A549 (cell line): ENCODE measurements around the gene PRAMEF12. TPM values are rescaled to one million over a fixed set of nuclear protein-coding genes. Genes with fewer than 3 reads are reported as not detected.
"Not testable (repeated sequence)": the region's sequence is repeated elsewhere in the genome, so short reads cannot be mapped to it uniquely, and the experiment has no call there.

ENCODE experiments used
- ATAC-seq, 2 experiments: fragments of 200-7000 bp in 1 of 2; fragments of >200 bp in 1 of 2; cut with Nextera tagmentation in 1 of 2; cut with Tn5 transposase in 1 of 2; 3 replicates each; pipeline versions ENCODE4 v1.8.0 to v1.9.1; 2018 to 2020; ENCODE audit warnings: mild to moderate bottlenecking in 1 of 2, moderate library complexity in 1 of 2
- CTCF ChIA-PET: fragments of 300-600 bp; sonication (Branson Sonifier 250); formaldehyde crosslinking; extraction: SDS; loops from one replicate; lab custom pipeline; 2021; ENCODE audit warnings: antibody characterized with exemption, inconsistent platforms; lab: Yijun Ruan, JAX
- POLR2A ChIA-PET: fragments of 350-600 bp; formaldehyde crosslinking; extraction: SDS; loops from one replicate; lab custom pipeline; 2021; ENCODE audit warnings: antibody characterized with exemption, inconsistent platforms; lab: Yijun Ruan, JAX
- DNase-seq, 2 experiments: peaks; one replicate each; pipeline versions ENCODE4 v3.0.0 to v3.0.0-alpha.2; 2011 to 2016; ENCODE audit warnings: low read depth in 1 of 2, low spot score in 1 of 2
- FAIRE-seq: peaks from 2 replicates; lab custom pipeline; 2011; peaks lifted over from hg19 to GRCh38; lab: Jason Lieb, UNC
- H3K27ac ChIP-seq, 2 experiments: fragments of >200 bp; sonication (Bioruptor Twin); formaldehyde crosslinking; 3 replicates each; pipeline ENCODE4 v1.5.1; 2016 to 2017
- H3K4me1 ChIP-seq: fragments of >200 bp; sonication (Bioruptor Twin); formaldehyde crosslinking; 3 replicates; pipeline ENCODE4 v1.6.1; 2016
- H3K4me2 ChIP-seq: fragments of >200 bp; sonication (Bioruptor Twin); formaldehyde crosslinking; 3 replicates; pipeline ENCODE4 v1.6.1; 2016
- H3K4me3 ChIP-seq: fragments of >200 bp; sonication (Bioruptor Twin); formaldehyde crosslinking; 3 replicates; pipeline ENCODE4 v1.5.1; 2016
- H3K9me3 ChIP-seq: fragments of >200 bp; sonication (Bioruptor Twin); formaldehyde crosslinking; 3 replicates; pipeline ENCODE4 v1.6.1; 2016
- CBX2 ChIP-seq: fragments of 200-600 bp; sonication (generic); IDR thresholded peaks from 2 replicates; pipeline ENCODE4 v1.6.1; 2016; ENCODE audit warnings: low read depth, mild to moderate bottlenecking, borderline replicate concordance
- CHD4 ChIP-seq: fragments of 200-600 bp; sonication (generic); IDR thresholded peaks from 2 replicates; pipeline ENCODE4 v1.6.1; 2016; ENCODE audit warnings: antibody characterized with exemption, mild to moderate bottlenecking, borderline replicate concordance
- ELK1 ChIP-seq: fragments of 150-350 bp; IDR thresholded peaks from 2 replicates; pipeline ENCODE4 v1.6.1; 2014; ENCODE audit warnings: low read depth, mild to moderate bottlenecking, low read length
- FOSB ChIP-seq: fragments of 250-450 bp; sonication (Bioruptor Pico); IDR thresholded peaks from 2 replicates; pipeline ENCODE4 v1.5.0; 2020; ENCODE audit warnings: mild to moderate bottlenecking, moderate library complexity
- FOXS1 ChIP-seq: fragments of 250-450 bp; sonication (Bioruptor Pico); IDR thresholded peaks from 2 replicates; pipeline ENCODE4 v1.5.0; 2020; ENCODE audit warnings: mild to moderate bottlenecking, moderate library complexity
- HDAC2 ChIP-seq: fragments of 200-600 bp; sonication (generic); IDR thresholded peaks from 2 replicates; pipeline ENCODE4 v1.6.1; 2016
- HOXA7 ChIP-seq: fragments of 250-450 bp; sonication (Bioruptor Pico); IDR thresholded peaks from 2 replicates; pipeline ENCODE4 v1.5.0; 2020; ENCODE audit warnings: mild to moderate bottlenecking, moderate library complexity
- JUN ChIP-seq, 2 experiments: fragments of >200 bp; sonication (Bioruptor Twin); formaldehyde crosslinking; IDR thresholded peaks; 2 replicates in 1 of 2; 3 replicates in 1 of 2; pipeline ENCODE4 v1.6.1; 2016 to 2017
- MYC ChIP-seq: IDR thresholded peaks from 2 replicates; pipeline ENCODE4 v1.6.1; 2012; ENCODE audit warnings: mild to moderate bottlenecking, inconsistent platforms, low read length, improper control_type of control experiment, borderline replicate concordance
- NFE2L2 ChIP-seq: fragments of 150-350 bp; conservative IDR thresholded peaks from 2 replicates; pipeline ENCODE4 v1.6.1; 2014; ENCODE audit warnings: low read length
- PBX3 ChIP-seq: IDR thresholded peaks from 2 replicates; pipeline ENCODE4 v1.6.1; 2012
- PHF8 ChIP-seq: fragments of 200-600 bp; sonication (generic); IDR thresholded peaks from 2 replicates; pipeline ENCODE4 v1.6.1; 2016; ENCODE audit warnings: low read depth, mild to moderate bottlenecking, antibody characterized with exemption, moderate library complexity, borderline replicate concordance
- POLR2AphosphoS2 ChIP-seq: conservative IDR thresholded peaks from 2 replicates; pipeline ENCODE4 v1.6.1; 2012; ENCODE audit warnings: low read length, improper control_type of control experiment, inconsistent platforms
- RARB ChIP-seq: fragments of 250-450 bp; sonication (Bioruptor Pico); IDR thresholded peaks from 2 replicates; pipeline ENCODE4 v1.8.0; 2021; ENCODE audit warnings: mild to moderate bottlenecking, moderate library complexity
- RCOR1 ChIP-seq: fragments of 150-350 bp; IDR thresholded peaks from 2 replicates; pipeline ENCODE4 v1.6.1; 2014; ENCODE audit warnings: antibody characterized with exemption, low read length, low read depth
- SREBF2 ChIP-seq: fragments of 450-650 bp; IDR thresholded peaks from 2 replicates; pipeline ENCODE4 v1.6.1; 2014; ENCODE audit warnings: mild to moderate bottlenecking, moderate library complexity
- TFCP2L1 ChIP-seq: fragments of 250-450 bp; sonication (Bioruptor Pico); IDR thresholded peaks from 2 replicates; pipeline ENCODE4 v1.5.0; 2021; ENCODE audit warnings: mild to moderate bottlenecking
- USF2 ChIP-seq: fragments of 450-650 bp; IDR thresholded peaks from 2 replicates; pipeline ENCODE4 v1.6.1; 2014; ENCODE audit warnings: antibody characterized with exemption
- ZC3H11A ChIP-seq: fragments of 450-650 bp; IDR thresholded peaks from 2 replicates; pipeline ENCODE4 v1.6.1; 2014; ENCODE audit warnings: antibody characterized with exemption, mild to moderate bottlenecking
- ZFP36 ChIP-seq: fragments of 450-650 bp; IDR thresholded peaks from 2 replicates; pipeline ENCODE4 v1.6.1; 2014; ENCODE audit warnings: borderline replicate concordance; ENCODE audit not compliant: partially characterized antibody
- WGBS: methylation state at CpG from one replicate; pipeline ENCODE4 v1.1.6; 2017; ENCODE audit errors: missing lambda C conversion rate; 5-methylcytosine and 5-hydroxymethylcytosine counted together
- polyA plus RNA-seq, 4 experiments: library from polyadenylated mRNA; depleted of rRNA in 3 of 4; stranded (reverse); fragments of >200 nt; fragmentation: RNase III in 1 of 4; extraction: RNeasy Plus Mini Kit Qiagen cat#74134 plus additional on column Dnase treatment in 1 of 4; gene quantifications; 2 replicates in 3 of 4; 3 replicates in 1 of 4; pipeline ENCODE4 v1.2.3, GENCODE V29; 2011 to 2017
- TF ChIP-seq, protein P1 (sequence below): IDR thresholded peaks from 2 replicates; pipeline ENCODE4 v1.6.1; 2012
- TF ChIP-seq, protein P2 (sequence below): IDR thresholded peaks from 2 replicates; pipeline ENCODE4 v1.6.1; 2012; ENCODE audit warnings: low read depth, borderline replicate concordance

PRAMEF12 gene
- polyA plus RNA-seq, 2 of the 4 experiments (the other 2 are of a cell fraction): not detected

DNA sequence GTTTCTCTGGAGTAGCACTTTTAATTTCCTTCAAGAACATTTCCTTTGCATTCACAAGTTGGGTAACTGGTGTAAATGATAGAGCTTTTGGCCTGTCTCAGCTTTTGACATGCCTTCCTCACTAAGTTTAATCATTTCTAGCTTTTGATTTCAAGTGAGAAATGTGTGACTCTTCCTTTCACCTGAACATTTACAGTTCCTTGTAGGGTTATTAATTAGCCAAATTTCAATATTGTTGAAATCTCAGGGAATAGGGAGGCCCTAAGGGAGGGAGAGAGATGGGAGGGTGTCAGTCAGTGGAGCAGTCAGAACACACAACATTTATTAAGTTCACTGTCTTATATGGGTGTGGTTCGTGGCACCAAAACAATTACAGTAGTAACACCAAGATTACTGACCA, 43.4 kb upstream of the PRAMEF12 start (continued):
- no peak for TF ChIP-seq PBX3
- TF ChIP-seq, protein P1, sequence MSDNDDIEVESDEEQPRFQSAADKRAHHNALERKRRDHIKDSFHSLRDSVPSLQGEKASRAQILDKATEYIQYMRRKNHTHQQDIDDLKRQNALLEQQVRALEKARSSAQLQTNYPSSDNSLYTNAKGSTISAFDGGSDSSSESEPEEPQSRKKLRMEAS: no peak
- TF ChIP-seq MYC: no peak
- TF ChIP-seq RCOR1: no peak
- no peak for TF ChIP-seq FOXS1
- no peak for TF ChIP-seq USF2

DNA sequence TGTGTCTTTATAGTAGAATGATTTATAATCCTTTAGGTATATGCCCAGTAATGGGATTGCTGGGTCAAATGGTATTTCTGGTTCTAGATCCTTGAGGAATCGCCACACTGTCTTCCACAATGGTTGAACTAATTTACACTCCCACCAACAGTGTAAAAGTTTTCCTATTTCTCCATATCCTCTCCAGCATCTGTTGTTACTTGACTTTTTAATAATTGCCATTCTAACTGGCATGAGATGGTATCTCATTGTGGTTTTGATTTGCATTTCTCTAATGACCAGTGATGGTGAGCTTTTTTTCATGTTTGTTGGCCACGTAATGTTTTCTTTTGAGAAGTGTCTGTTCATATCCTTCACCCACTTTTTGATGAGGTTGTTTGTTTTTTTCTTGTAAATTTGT, 42.5 kb upstream of the PRAMEF12 start:
- POLR2A ChIA-PET, H3K27ac ChIP-seq, H3K4me1 ChIP-seq, H3K9me3 ChIP-seq, H3K4me3 ChIP-seq, ATAC-seq, CTCF ChIA-PET, H3K4me2 ChIP-seq, FAIRE-seq, DNase-seq: not testable (repeated sequence)
- 6% methylated on average over 2 of the region's 2 CpGs for WGBS

DNA sequence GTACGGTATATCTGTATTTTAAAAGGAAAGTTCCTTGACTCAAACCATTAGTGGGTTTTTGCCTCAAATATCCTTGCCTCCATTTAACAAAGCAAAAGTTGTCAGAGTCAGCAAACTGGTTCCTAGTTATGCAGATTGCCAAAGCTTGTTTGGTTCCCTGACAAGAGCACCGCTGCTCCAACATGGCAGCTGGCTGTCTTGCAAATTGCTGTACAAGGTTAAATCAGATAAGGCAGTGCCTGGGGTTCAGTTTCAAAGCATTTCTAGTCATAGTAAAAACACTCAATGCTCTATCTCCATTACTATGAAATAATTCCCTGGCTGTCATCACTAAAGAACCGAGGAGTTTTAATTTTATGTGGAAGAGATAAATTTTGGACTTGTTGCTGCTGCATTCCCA, 38.9 kb upstream of the PRAMEF12 start:
- WGBS: 0% methylated on average over 3 of the region's 3 CpGs
- Histone ChIP-seq H3K27ac (no peak overlapping the region), H3K4me3 (no peak overlapping the region), H3K9me3 (peaks cover 4% of the 10 kb centered on the region; the same call in 1 of the 3 replicates), H3K4me2 (no peak overlapping the region), H3K4me1 (no peaks in the 10 kb centered on the region)
- POLR2A ChIA-PET: no interaction called here
- DNase-seq (no peak), FAIRE-seq (no peak), ATAC-seq (no peak)
- CTCF ChIA-PET: no interaction called here
- TF ChIP-seq FOSB (CRISPR knock-in tag) (no peak), CBX2 (no peak), POLR2AphosphoS2 (no peak), JUN (IDR thresholded peaks at IDR 0.05) (no peak), HOXA7 (CRISPR knock-in tag) (no peak)

GRCh38 chr1:12738934-12739333, 34.6 kb upstream of the PRAMEF12 start:
- TF ChIP-seq, protein P2, sequence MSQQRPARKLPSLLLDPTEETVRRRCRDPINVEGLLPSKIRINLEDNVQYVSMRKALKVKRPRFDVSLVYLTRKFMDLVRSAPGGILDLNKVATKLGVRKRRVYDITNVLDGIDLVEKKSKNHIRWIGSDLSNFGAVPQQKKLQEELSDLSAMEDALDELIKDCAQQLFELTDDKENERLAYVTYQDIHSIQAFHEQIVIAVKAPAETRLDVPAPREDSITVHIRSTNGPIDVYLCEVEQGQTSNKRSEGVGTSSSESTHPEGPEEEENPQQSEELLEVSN: no peak
- TF ChIP-seq TFCP2L1 (CRISPR knock-in tag) (no peak), ZC3H11A (no peak), ELK1 (no peak), CBX2 (no peak), SREBF2 (no peak), NFE2L2 (no peak), RARB (CRISPR knock-in tag) (no peak), PBX3 (no peak), PHF8 (no peak), CHD4 (no peak), HDAC2 (no peak), ZFP36 (no peak)
- ATAC-seq (no peak), FAIRE-seq (no peak), DNase-seq (no peak)
- CTCF ChIA-PET: no interaction called here
- no peaks in the 10 kb centered on the region for H3K4me1 ChIP-seq
- no peak overlapping the region for H3K27ac ChIP-seq
- H3K9me3 ChIP-seq: peaks cover 4% of the 10 kb centered on the region; the same call in 1 of the 3 replicates
- POLR2A ChIA-PET: no interaction called here
- no peak overlapping the region for H3K4me2 ChIP-seq
- WGBS: 0% methylated on average over 1 of the region's 1 CpG
- no peak overlapping the region for H3K4me3 ChIP-seq
